Measurements from ENCODE around the gene WWOX. TPM values are rescaled to one million over a fixed set of nuclear protein-coding genes. Genes with fewer than 3 reads are reported as not detected.

Gene WWOX
- total and polyA plus RNA-seq, 2 of the 13 experiments (the other 11 are each of a cell fraction or from before 2014, with no cell fraction given), result 9.1 to 37.4 TPM

GRCh38 chr16:78257376-78257728 lies 157.9 kb downstream of the WWOX start:
- no peak; the same call in 2 of the 3 replicates for ATAC-seq
- peak; percentile 12 for FAIRE-seq
- WGBS (ENCODE audit: low lambda C conversion rate), result 86% methylated on average over 8 of the region's 8 CpGs
- H3K27ac ChIP-seq (ENCODE audit: extremely low read length, insufficient read depth, low read length), result no peak overlapping the region
- no peak overlapping the region for H3K9ac ChIP-seq (ENCODE audit: insufficient read depth, low read depth, low read length)
- in situ Hi-C loops (cut with HindIII; ENCODE audit: extremely low pct_ligation_motif_present, low pct_unique_long_range_greater_than_20kb) (no loop called here), intact Hi-C loops (cut with micrococcal nuclease; ENCODE audit: unreplicated experiment) (loop anchor here (10.0 kb wide), 1 partner anchor 117 kb away; no protein-coding TSS in a partner anchor)
- peaks cover 43% of the 10 kb centered on the region for H3K4me1 ChIP-seq (ENCODE audit: insufficient read depth, low read length)
- CTCF ChIA-PET (ENCODE audit: low intra/inter-chr PET ratio, low total read pairs), result no interaction called here
- no peaks in the 10 kb centered on the region for H3K9me3 ChIP-seq (ENCODE audit: low read length)
- no peak for DNase-seq (ENCODE audit: low spot score)
- no peaks in the 10 kb centered on the region for H4K20me1 ChIP-seq (ENCODE audit: insufficient read depth, low read length)
- H3K79me2 ChIP-seq (ENCODE audit: insufficient read depth, low read length), result no peaks in the 10 kb centered on the region
- no TSS peak for BruUV-seq (replicated peaks)
- H3K4me3 ChIP-seq (replicated peaks in 1 of 3; ENCODE audit: insufficient read depth in 1 of 3, low read depth in 2 of 3, low read length in 3 of 3), result no peak overlapping the region
- POLR2A ChIA-PET, result interaction anchor here (0.7 kb wide), 1 partner anchor 35 kb away, joined by 3 read pairs; no protein-coding TSS in a partner anchor
- no peaks in the 10 kb centered on the region for H3K27me3 ChIP-seq (ENCODE audit: control insufficient read depth in 1 of 2, insufficient read depth in 2 of 2, low read length in 2 of 2)
- no peaks in the 10 kb centered on the region for H3K36me3 ChIP-seq (replicated peaks in 1 of 2; ENCODE audit: control insufficient read depth in 1 of 2, insufficient read depth in 2 of 2, low read length in 2 of 2)
- H3K4me2 ChIP-seq (ENCODE audit: low read depth, low read length), result no peak overlapping the region
- H2AFZ ChIP-seq (ENCODE audit: low read length), result no peak overlapping the region
- TF ChIP-seq LRRFIP1 (CRISPR knock-in tag; conservative IDR thresholded peaks at IDR 0.05) (no peak), ZBTB10 (CRISPR knock-in tag; IDR thresholded peaks at IDR 0.05; ENCODE audit: borderline replicate concordance) (no peak), ZNF138 (CRISPR knock-in tag; IDR thresholded peaks at IDR 0.05; ENCODE audit: low read depth) (no peak), SMAD9 (CRISPR knock-in tag; IDR thresholded peaks at IDR 0.05) (no peak), KDM5A (IDR thresholded peaks at IDR 0.05; ENCODE audit: borderline replicate concordance, low read length) (no peak), JDP2 (CRISPR knock-in tag; IDR thresholded peaks at IDR 0.05; ENCODE audit: borderline replicate concordance) (no peak), ZNF552 (CRISPR knock-in tag; IDR thresholded peaks at IDR 0.05; ENCODE audit: borderline replicate concordance) (no peak), CBFB (CRISPR knock-in tag; IDR thresholded peaks at IDR 0.05) (no peak), ZNF512 (CRISPR knock-in tag; IDR thresholded peaks at IDR 0.05) (no peak), TRAFD1 (CRISPR knock-in tag; IDR thresholded peaks at IDR 0.05; ENCODE audit: borderline replicate concordance) (no peak), ARID3A (IDR thresholded peaks at IDR 0.05; ENCODE audit: low read depth, low read length) (no peak), MAX (IDR thresholded peaks at IDR 0.05) (no peak), MLLT10 (CRISPR knock-in tag; IDR thresholded peaks at IDR 0.05) (no peak)
